CD4-positive, alpha-beta memory T cell (primary cell): Measurements from ENCODE around the gene SF3B6. TPM values are rescaled to one million over a fixed set of nuclear protein-coding genes. Genes with fewer than 3 reads are reported as not detected.
"Not testable (repeated sequence)": the region's sequence is repeated elsewhere in the genome, so short reads cannot be mapped to it uniquely, and the experiment has no call there.

Source experiments
- CTCF ChIA-PET: fragments of 350-600 bp; sonication (Branson Sonifier 250); formaldehyde crosslinking; loops from one replicate; lab custom pipeline; 2021; ENCODE audit warnings: inconsistent platforms; ENCODE audit not compliant: partially characterized antibody; lab: Charles Lee
- POLR2A ChIA-PET: fragments of 350-600 bp; sonication (Branson Sonifier 250); formaldehyde crosslinking; loops from one replicate; lab custom pipeline; 2021; ENCODE audit not compliant: partially characterized antibody; lab: Charles Lee
- DNase-seq, 5 donors: peaks; one replicate each; pipeline versions ENCODE4 v3.0.0 to v3.0.0-alpha.2; 2020 to 2022; ENCODE audit warnings: mixed read lengths in 1 of 5
- H3K27ac ChIP-seq: one replicate; pipeline ENCODE4 v1.7.0; 2013; ENCODE audit warnings: low read depth, low read length
- H3K27me3 ChIP-seq: 2 replicates; pipeline ENCODE4 v1.7.0; 2013; ENCODE audit warnings: mild to moderate bottlenecking, low read length, moderate library complexity; ENCODE audit not compliant: insufficient read depth
- H3K36me3 ChIP-seq: 2 replicates; pipeline ENCODE4 v1.7.0; 2013; ENCODE audit warnings: mild to moderate bottlenecking, low read length, moderate library complexity; ENCODE audit not compliant: insufficient read depth
- H3K4me1 ChIP-seq: 2 replicates; pipeline ENCODE4 v1.7.0; 2013; ENCODE audit warnings: mild to moderate bottlenecking, low read length, moderate library complexity; ENCODE audit not compliant: insufficient read depth
- H3K4me3 ChIP-seq, 2 donors: one replicate each; pipeline ENCODE4 v1.7.0; 2013; ENCODE audit warnings: low read length in 2 of 2, mild to moderate bottlenecking in 1 of 2
- H3K9me3 ChIP-seq, 2 donors: one replicate each; pipeline ENCODE4 v1.7.0; 2013; ENCODE audit warnings: low read length in 2 of 2, control low read depth in 1 of 2; ENCODE audit not compliant: control insufficient read depth in 1 of 2
- H3K27ac Mint-ChIP-seq, 7 donors: one replicate each; pipeline ENCODE4 v1.8.0; 2020 to 2021; ENCODE audit warnings: mixed read lengths in 7 of 7, mild to moderate bottlenecking in 6 of 7, inconsistent platforms in 3 of 7, moderate library complexity in 3 of 7
- H3K27me3 Mint-ChIP-seq, 2 donors: one replicate each; pipeline ENCODE4 v1.8.0; 2020 to 2021; ENCODE audit warnings: mixed read lengths in 2 of 2
- H3K36me3 Mint-ChIP-seq, 2 donors: one replicate each; pipeline ENCODE4 v1.8.0; 2020 to 2021; ENCODE audit warnings: mixed read lengths in 2 of 2, inconsistent platforms in 1 of 2, mild to moderate bottlenecking in 1 of 2
- H3K4me1 Mint-ChIP-seq, 4 donors: one replicate each; pipeline ENCODE4 v1.8.0; 2020 to 2021; ENCODE audit warnings: mixed read lengths in 4 of 4, mild to moderate bottlenecking in 1 of 4
- H3K4me3 Mint-ChIP-seq, 8 donors: one replicate each; pipeline ENCODE4 v1.8.0; 2020 to 2021; ENCODE audit warnings: mixed read lengths in 8 of 8, mild to moderate bottlenecking in 7 of 8, moderate library complexity in 6 of 8, inconsistent platforms in 3 of 8
- H3K9me3 Mint-ChIP-seq, 8 donors: one replicate each; pipeline ENCODE4 v1.8.0; 2020 to 2021; ENCODE audit warnings: mixed read lengths in 8 of 8, mild to moderate bottlenecking in 5 of 8, inconsistent platforms in 3 of 8, moderate library complexity in 1 of 8
- intact Hi-C: fragments of 100-400 bp; cut with micrococcal nuclease; formaldehyde crosslinking; loops from one replicate; pipeline ENCODE4 v1.15.1; 2023
- polyA plus RNA-seq, 2 donors: library from polyadenylated mRNA; unstranded; fragments of 300-500 nt; fragmentation: Illumina TruSeq; gene quantifications; one replicate each; pipeline ENCODE4 v1.2.3, GENCODE V29; 2021
- total RNA-seq, 2 experiments: library from RNA; stranded (reverse); gene quantifications; one replicate each; pipeline ENCODE4 v1.2.3, GENCODE V29; 2021

Gene SF3B6
- total and polyA plus RNA-seq, 4 experiments from 2014 or later = 50.0 to 238 (median 118) TPM

DNA sequence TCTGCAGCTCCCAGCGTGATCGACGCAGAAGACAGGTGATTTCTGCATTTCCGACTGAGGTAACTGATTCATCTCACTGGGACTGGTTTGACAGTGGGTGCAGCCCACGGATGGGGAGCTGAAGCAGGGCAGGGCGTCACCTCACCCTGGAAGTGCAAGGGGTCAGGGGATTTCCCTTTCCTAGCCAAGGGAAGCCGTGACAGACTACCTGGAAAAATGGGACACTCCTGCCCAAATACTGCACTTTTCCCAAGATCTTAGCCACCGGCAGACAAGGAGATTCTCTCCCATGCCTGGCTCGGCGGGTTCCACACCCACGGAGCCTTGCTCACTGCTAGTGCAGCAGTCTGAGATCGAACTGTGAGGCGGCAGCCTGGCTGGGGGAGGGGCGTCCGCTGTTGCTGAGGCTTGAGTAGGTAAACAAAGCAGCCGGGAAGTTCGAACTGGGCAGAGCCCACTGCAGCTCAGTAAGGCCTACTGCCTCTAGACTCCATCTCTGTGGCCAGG is 19.1 kb upstream of the SF3B6 start:
- H3K27ac Mint-ChIP-seq, POLR2A ChIA-PET: not testable (repeated sequence)
- H3K9me3 Mint-ChIP-seq = peaks cover 0 to 21% (median 5%) of the 10 kb centered on the region in 8 donors

DNA sequence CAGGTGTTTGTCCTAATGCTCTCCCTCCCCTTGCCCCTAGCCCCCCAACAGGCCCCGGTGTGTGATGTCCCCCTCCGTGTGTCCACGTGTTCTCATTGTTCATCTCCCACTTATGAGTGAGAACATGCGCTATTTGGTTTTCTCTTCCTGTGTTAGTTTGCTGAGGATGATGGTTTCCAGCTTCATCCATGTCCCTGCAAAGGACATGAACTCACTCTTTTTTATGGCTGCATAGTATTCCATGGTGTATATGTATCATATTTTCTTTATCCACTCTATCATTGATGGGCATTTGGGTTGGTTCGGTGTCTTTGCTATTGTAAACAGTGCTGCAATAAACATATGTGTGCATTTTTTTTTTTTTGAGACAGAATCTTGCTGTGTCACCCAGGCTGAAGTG is 17.1 kb upstream of the SF3B6 start:
- H3K4me1 ChIP-seq, H3K36me3 ChIP-seq, intact Hi-C loops, POLR2A ChIA-PET, H3K27ac ChIP-seq, H3K27ac Mint-ChIP-seq, H3K27me3 Mint-ChIP-seq, CTCF ChIA-PET, H3K4me1 Mint-ChIP-seq, DNase-seq, H3K27me3 ChIP-seq, H3K9me3 ChIP-seq, H3K4me3 ChIP-seq: not testable (repeated sequence)
- H3K9me3 Mint-ChIP-seq = peaks cover 0 to 12% (median 2%) of the 10 kb centered on the region in 8 donors
- H3K36me3 Mint-ChIP-seq = peaks cover 6 to 42% of the 10 kb centered on the region in 2 donors
- H3K4me3 Mint-ChIP-seq = peak overlapping the region in 1 of 8 donors; percentile 48

More for the DNA sequence above, 19.1 kb upstream of the SF3B6 start:
- H3K9me3 ChIP-seq, H3K4me3 ChIP-seq, H3K27ac ChIP-seq, H3K36me3 ChIP-seq, H3K27me3 Mint-ChIP-seq, H3K4me1 ChIP-seq, H3K4me1 Mint-ChIP-seq, intact Hi-C loops, H3K27me3 ChIP-seq, DNase-seq, CTCF ChIA-PET, H3K4me3 Mint-ChIP-seq: not testable (repeated sequence)
- H3K36me3 Mint-ChIP-seq = peaks cover 4 to 47% of the 10 kb centered on the region in 2 donors

DNA sequence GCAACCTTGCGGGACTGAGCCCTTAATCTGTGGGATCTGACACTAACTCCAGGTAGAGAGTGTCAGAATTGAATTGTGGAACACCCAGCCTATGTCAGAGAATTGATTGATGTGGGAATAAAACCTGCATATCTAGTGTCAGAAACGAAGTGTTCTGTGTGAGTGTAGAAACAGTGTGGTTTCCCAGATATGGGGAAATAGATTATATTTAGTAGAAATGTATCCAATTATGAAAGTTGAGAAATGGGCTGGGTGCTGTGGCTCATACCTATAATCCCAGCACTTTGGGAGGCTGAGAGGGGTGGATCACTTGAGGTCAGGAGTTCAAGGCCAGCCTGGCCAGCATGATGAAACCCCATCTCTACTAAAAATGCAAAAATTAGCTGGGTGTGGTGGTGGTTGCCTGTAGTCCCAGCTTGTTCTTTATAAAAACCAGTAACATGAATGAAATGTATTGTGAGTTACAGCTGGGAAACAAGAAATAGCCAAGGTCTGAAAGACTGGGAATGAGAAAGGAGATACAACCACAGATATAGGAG is 12.8 kb upstream of the SF3B6 start:
- intact Hi-C loops = no loop called here
- Histone ChIP-seq H3K4me1 (peaks cover 10% of the 10 kb centered on the region), H3K36me3 (no peaks in the 10 kb centered on the region), H3K9me3 (no peaks in the 10 kb centered on the region), H3K4me3 (no peak overlapping the region), H3K27ac (no peak overlapping the region), H3K27me3 (no peaks in the 10 kb centered on the region)
- DNase-seq = no peak
- POLR2A ChIA-PET = no interaction called here
- no peaks in the 10 kb centered on the region for H3K27me3 Mint-ChIP-seq
- CTCF ChIA-PET = interaction anchor here (1.4 kb wide), 1 partner anchor 265 kb away, joined by 10 read pairs; no protein-coding TSS in a partner anchor
- H3K4me1 Mint-ChIP-seq = peaks cover 6 to 9% (median 7%) of the 10 kb centered on the region in 4 donors
- H3K27ac Mint-ChIP-seq = no peak overlapping the region
- H3K36me3 Mint-ChIP-seq = peaks cover 4 to 17% of the 10 kb centered on the region in 2 donors
- no peaks in the 10 kb centered on the region for H3K9me3 Mint-ChIP-seq
- no peak overlapping the region for H3K4me3 Mint-ChIP-seq

DNA sequence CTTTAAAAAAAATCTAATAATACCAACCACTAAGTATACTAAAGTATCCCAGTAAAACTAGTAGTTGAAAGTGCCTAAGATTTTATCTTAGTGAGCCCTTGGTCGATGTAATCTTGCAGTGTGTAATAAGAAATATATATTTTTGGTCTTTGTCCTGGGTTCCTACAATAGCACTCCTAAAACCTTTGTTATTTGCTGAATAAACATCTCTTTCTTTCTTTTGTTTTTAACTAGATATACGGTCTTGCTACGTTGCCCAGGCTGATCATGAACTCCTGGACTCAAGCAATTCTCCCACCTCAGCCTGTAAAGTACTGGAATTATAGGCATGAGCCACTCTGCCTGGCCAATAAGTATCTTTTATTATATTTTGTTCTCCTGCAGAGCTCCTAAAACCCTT is 10.9 kb upstream of the SF3B6 start:
- Histone ChIP-seq H3K4me3 (no peak overlapping the region), H3K4me1 (peaks cover 14% of the 10 kb centered on the region), H3K27me3 (no peaks in the 10 kb centered on the region), H3K36me3 (no peaks in the 10 kb centered on the region), H3K9me3 (no peaks in the 10 kb centered on the region), H3K27ac (no peak overlapping the region)
- peaks cover 7 to 9% of the 10 kb centered on the region in 2 donors for H3K36me3 Mint-ChIP-seq
- H3K4me3 Mint-ChIP-seq = no peak overlapping the region
- ChIA-PET POLR2A (interaction anchor here (1.8 kb wide), 1 partner anchor 10 kb away, joined by 4 read pairs; no protein-coding TSS in a partner anchor), CTCF (no interaction called here)
- H3K27me3 Mint-ChIP-seq = no peaks in the 10 kb centered on the region
- no peaks in the 10 kb centered on the region for H3K9me3 Mint-ChIP-seq
- no peak overlapping the region for H3K27ac Mint-ChIP-seq
- intact Hi-C loops = no loop called here
- peaks cover 11 to 14% (median 13%) of the 10 kb centered on the region in 4 donors for H3K4me1 Mint-ChIP-seq
- DNase-seq = no peak

DNA sequence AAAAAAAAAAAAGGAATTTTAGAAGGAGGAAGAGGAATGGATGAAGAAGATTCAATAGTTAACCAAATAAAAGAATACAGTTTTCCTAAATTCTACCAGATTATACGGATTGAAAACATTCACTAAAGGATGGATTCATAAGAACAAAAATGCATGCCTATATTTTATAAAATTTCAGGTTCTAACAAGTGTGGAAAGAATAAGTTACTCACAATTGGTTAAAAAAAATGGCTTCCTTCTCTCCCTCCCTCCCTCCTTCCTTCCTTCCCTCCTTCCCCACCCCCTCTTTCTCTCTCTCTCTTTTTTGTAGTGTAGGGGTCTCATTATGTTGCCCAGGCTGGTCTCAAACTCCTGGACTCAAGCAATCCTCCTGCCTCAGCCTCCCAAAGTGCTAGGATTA is 10.1 kb upstream of the SF3B6 start:
- CTCF ChIA-PET = no interaction called here

DNA sequence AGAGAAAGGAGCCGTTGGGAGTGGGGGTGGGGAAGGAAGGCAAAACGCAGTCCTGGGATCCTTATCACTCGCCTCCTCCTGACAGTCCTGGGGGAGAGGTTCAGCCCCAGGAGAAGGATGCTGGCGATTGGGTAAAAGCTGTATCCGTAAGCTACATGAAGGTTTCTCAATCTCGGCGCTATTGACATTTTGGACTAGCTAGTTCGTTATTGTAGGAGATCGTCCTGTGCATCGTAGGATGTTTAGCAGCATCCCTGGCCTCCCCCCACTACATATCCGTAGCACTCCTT is 9.0 kb upstream of the SF3B6 start:
- DNase-seq = no peak
- no peaks in the 10 kb centered on the region for H3K9me3 Mint-ChIP-seq
- intact Hi-C loops = loop anchor here (2.0 kb wide), 2 partner anchors 38 to 158 kb away; partner anchors contain the start of genes ATAD2B and WDCP
- peaks cover 11 to 12% of the 10 kb centered on the region in 2 donors for H3K36me3 Mint-ChIP-seq
- peaks cover 11 to 14% (median 13%) of the 10 kb centered on the region in 4 donors for H3K4me1 Mint-ChIP-seq
- POLR2A ChIA-PET = interaction anchor here (1.8 to 3.4 kb wide), 3 partner anchors 9 to 160 kb away, joined by 6 to 24 read pairs (median 8); partner anchors contain the start of genes ATAD2B and SF3B6
- no peaks in the 10 kb centered on the region for H3K27me3 Mint-ChIP-seq
- Histone ChIP-seq H3K9me3 (no peaks in the 10 kb centered on the region), H3K36me3 (no peaks in the 10 kb centered on the region), H3K4me1 (peaks cover 14% of the 10 kb centered on the region), H3K4me3 (peak overlapping the region in 1 of 2 donors; percentile 57), H3K27me3 (no peaks in the 10 kb centered on the region), H3K27ac (no peak overlapping the region)
- H3K4me3 Mint-ChIP-seq = peak overlapping the region; percentile 54 to 89 (median 84)
- peak overlapping the region in 1 of 7 donors; percentile 17 for H3K27ac Mint-ChIP-seq
- CTCF ChIA-PET = interaction anchor here (1.0 to 5.1 kb wide), 18 partner anchors 8 to 838 kb away, joined by 3 to 108 read pairs (median 4); partner anchors contain the start of gene ATAD2B

More for the DNA sequence above, 10.1 kb upstream of the SF3B6 start:
- no peaks in the 10 kb centered on the region for H3K27me3 Mint-ChIP-seq
- DNase-seq = no peak
- intact Hi-C loops = no loop called here
- no peaks in the 10 kb centered on the region for H3K9me3 Mint-ChIP-seq
- no peak overlapping the region for H3K27ac Mint-ChIP-seq
- no peaks in the 10 kb centered on the region for H3K27me3 ChIP-seq
- H3K27ac ChIP-seq = no peak overlapping the region
- no peak overlapping the region for H3K4me3 ChIP-seq
- peak overlapping the region in 2 of 8 donors; percentile 32 to 35 for H3K4me3 Mint-ChIP-seq
- H3K4me1 Mint-ChIP-seq = peaks cover 11 to 14% (median 13%) of the 10 kb centered on the region in 4 donors
- no peaks in the 10 kb centered on the region for H3K9me3 ChIP-seq
- peaks cover 14% of the 10 kb centered on the region for H3K4me1 ChIP-seq
- POLR2A ChIA-PET = no interaction called here
- peaks cover 9% of the 10 kb centered on the region in 2 donors for H3K36me3 Mint-ChIP-seq
- no peaks in the 10 kb centered on the region for H3K36me3 ChIP-seq

DNA sequence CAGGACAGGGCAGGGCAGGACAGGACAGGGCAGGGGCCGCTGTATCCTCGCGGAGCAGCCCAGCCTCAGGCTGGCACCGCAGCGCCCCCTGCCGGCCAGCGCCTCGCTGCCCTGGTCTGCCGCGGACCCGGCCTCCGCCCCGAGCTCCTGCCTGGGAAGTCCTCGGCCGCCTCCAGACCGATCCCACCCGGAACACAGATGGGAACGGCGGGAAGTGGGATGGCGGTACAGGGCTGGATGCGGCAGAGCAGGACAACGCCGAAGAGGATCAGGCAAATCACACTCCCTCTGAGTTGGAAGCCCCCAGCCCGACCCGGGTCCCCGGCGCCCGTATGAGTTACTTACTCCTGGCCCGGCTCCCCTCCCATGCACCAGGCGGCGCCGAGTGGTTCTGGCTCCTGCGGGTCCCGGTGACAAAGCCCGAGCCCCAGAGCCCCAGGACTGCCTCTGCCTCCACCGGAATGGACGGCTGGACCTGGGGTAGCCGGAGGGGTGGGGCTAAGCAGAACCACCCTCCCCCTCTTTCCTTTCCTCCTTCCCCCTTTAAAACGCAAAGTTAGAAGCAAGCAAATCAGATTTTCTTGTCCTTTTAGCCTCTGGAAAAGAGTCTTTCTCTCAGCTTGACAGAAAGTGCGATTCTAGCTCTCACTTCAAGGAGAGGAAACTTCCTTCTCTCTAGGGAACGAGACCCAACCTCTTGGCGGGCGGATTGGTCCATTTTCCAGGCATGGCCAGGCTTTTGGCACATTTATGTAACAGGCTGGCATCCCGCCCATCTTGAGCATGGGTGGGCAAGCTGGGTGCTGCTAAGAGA is 8.5 kb upstream of the SF3B6 start, which contains the start of gene TP53I3:
TP53I3 (minus strand) TSS at position 449 of the 814 bp plus-strand sequence. CDS start 508 bp downstream, outside the sequence.
- POLR2A ChIA-PET = interaction anchor here (1.3 to 3.4 kb wide), 8 partner anchors 8 to 276 kb away, joined by 5 to 24 read pairs (median 7); partner anchors contain the start of genes ATAD2B, ITSN2, SF3B6 and UBXN2A
- Mint-ChIP-seq H3K36me3 (peaks cover 11 to 12% of the 10 kb centered on the region in 2 donors), H3K4me1 (peaks cover 11 to 14% (median 13%) of the 10 kb centered on the region in 4 donors), H3K27me3 (no peaks in the 10 kb centered on the region), H3K27ac (peak within 1 kb of the TSS in 6 of 7 donors; percentile 74 to 89 (median 82)), H3K9me3 (no peaks in the 10 kb centered on the region), H3K4me3 (peak within 1 kb of the TSS; percentile 85 to 92 (median 88))
- Histone ChIP-seq H3K36me3 (no peaks in the 10 kb centered on the region), H3K27ac (peak within 1 kb of the TSS; percentile 27), H3K4me3 (peak within 1 kb of the TSS; percentile 52 to 57), H3K27me3 (no peaks in the 10 kb centered on the region), H3K9me3 (no peaks in the 10 kb centered on the region), H3K4me1 (peaks cover 14% of the 10 kb centered on the region)
- peak; percentile 75 to 85 (median 78) for DNase-seq
- intact Hi-C loops = loop anchor here (1.0 to 2.0 kb wide), 6 partner anchors 8 to 298 kb away; partner anchors contain the start of genes ATAD2B, SF3B6 and WDCP
- CTCF ChIA-PET = interaction anchor here (0.6 to 5.1 kb wide), 33 partner anchors 8 to 839 kb away, joined by 3 to 108 read pairs (median 4); partner anchors contain the start of genes ATAD2B and WDCP
